ENCODE measurements around the gene VPS37D.

VPS37D gene

DNA sequence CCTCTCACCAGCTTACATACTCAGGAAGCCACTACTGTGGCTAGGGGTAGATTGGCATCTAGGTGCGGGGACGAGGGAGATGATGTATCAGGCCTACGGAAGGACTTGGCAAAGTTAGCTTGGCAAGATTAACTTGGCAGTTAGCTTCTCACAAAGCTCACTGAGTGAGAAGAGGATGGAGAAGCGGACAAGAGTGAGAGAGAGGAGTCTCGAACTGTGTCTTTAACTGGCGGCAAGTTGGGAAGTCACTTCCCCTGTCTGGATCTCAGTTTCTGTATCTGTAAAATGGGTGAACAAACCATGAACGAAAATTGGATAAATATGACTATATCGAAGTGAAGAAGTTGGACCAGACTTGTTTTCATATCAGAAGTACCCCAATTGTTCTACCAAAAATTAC lies 33.8 kb upstream of the VPS37D start:
- H3K4me3 ChIP-seq (replicated peaks; ENCODE audit: low read depth, low read length), result no peak overlapping the region
- TF ChIP-seq, protein P1, sequence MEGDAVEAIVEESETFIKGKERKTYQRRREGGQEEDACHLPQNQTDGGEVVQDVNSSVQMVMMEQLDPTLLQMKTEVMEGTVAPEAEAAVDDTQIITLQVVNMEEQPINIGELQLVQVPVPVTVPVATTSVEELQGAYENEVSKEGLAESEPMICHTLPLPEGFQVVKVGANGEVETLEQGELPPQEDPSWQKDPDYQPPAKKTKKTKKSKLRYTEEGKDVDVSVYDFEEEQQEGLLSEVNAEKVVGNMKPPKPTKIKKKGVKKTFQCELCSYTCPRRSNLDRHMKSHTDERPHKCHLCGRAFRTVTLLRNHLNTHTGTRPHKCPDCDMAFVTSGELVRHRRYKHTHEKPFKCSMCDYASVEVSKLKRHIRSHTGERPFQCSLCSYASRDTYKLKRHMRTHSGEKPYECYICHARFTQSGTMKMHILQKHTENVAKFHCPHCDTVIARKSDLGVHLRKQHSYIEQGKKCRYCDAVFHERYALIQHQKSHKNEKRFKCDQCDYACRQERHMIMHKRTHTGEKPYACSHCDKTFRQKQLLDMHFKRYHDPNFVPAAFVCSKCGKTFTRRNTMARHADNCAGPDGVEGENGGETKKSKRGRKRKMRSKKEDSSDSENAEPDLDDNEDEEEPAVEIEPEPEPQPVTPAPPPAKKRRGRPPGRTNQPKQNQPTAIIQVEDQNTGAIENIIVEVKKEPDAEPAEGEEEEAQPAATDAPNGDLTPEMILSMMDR (IDR thresholded peaks at IDR 0.05; ENCODE audit: low read length, missing control alignments), result no peak
- no peak for DNase-seq (ENCODE audit: low read depth)

DNA sequence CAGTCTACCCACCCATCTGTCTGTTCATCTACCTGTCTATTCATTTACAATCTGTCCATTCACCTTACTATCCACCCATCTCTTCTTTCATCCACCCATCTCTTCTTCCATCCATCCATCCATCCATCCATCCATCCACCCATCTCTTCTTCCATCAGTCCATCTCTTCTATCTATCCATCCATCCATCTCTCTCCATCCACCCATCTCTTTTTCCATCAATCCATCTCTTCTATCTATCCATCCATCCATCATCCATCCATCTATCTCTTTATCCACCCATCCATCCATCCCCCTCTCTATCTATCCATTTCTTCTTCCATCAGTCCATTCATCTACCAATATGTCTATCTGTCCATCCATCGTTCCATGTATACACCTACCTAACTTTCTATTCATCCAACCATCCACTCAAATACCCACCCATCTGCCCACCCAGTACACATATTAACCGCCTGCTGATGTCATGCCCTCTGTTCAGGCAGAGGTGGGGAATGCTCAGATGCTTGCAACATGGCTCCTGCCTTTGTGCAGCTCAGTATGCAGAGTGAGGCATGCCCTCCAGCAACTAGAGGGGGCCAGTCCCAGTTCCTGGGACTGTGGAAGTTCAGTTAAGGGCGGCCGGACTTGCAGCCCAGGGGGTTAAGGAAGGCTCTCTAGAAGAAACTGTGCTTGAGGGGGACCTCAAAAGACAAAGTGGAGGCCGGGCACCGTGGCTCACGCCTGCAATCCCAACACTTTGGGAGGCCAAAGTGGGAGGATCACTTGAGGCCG lies 32.0 kb upstream of the VPS37D start:
- no peak overlapping the region for H3K4me3 ChIP-seq (replicated peaks; ENCODE audit: low read depth, low read length)
- DNase-seq (ENCODE audit: low read depth), result no peak
- TF ChIP-seq, protein P1 (IDR thresholded peaks at IDR 0.05; ENCODE audit: low read length, missing control alignments), result no peak

DNA sequence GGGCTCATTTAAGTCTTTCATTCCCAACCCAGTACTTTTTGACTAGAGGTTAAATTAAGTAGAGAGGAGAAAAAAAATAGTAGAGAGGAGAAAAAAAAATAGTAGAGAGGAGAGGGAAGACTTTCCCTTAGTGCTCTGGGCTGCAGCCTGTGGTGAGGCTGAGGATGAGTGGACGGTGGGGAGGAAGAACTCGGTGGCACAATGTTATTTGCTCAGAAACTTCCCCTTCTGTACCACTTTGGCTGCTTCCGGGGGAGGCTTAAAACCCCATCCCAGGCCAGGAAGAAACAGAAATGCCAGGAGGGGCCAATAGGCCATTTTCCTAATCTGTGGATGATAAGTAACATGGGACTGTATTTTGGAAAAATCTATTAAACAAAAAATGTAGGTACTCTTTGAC lies 28.7 kb upstream of the VPS37D start:
- no peak for DNase-seq (ENCODE audit: low read depth)
- no peak overlapping the region for H3K4me3 ChIP-seq (replicated peaks; ENCODE audit: low read depth, low read length)
- TF ChIP-seq, protein P1 (IDR thresholded peaks at IDR 0.05; ENCODE audit: low read length, missing control alignments), result no peak

DNA sequence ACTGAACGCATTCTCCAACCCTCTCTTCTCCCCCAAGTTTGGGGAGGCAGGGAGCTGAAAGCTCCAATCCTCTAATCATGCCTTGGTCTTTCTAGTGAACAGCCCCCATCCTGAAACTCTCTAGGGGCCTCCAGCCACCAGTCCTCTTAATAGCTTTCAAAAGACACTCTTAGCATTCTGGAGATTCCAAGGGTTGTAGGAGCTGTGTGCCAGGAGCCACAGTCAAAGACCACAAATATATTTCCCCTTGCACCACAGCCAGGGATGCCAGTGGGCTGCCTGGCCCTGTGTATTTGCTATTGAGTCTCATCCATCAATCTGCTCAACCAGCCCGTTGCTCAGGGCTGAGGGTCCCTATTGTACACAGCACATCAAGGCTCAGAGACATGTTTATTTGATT lies 24.8 kb upstream of the VPS37D start:
- TF ChIP-seq, protein P1 (IDR thresholded peaks at IDR 0.05; ENCODE audit: low read length, missing control alignments), result no peak
- no peak for DNase-seq (ENCODE audit: low read depth)
- H3K4me3 ChIP-seq (replicated peaks; ENCODE audit: low read depth, low read length), result no peak overlapping the region

DNA sequence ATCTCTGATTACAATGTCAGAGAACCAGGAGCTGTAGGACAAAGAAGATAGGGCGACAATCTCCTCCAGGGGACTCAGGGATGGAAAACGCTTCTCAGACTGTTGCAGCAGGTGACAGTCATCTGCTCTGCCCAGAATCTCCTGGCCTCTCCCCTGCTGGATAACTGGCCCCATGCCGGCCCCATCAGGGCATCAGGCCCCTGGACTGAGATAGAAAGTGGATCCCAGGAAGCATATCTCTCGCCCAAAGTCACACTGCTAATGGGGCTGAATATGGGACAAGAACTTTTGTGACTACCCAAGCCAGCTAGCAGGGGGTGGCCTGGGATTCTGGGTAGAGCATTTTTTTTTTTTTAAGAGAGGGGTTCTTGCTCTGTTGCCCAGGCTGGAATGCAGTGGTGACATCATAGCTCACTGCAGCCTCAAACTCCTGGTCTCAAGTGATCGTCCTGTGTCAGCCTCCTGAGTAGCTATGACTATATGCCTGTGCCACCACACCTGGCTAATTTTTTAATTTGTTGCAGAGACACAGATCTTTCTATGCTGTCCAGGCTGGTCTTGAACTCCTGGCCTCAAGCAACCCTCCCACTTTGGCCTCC lies 22.8 kb upstream of the VPS37D start:
- no peak overlapping the region for H3K4me3 ChIP-seq (replicated peaks; ENCODE audit: low read depth, low read length)
- TF ChIP-seq, protein P1 (IDR thresholded peaks at IDR 0.05; ENCODE audit: low read length, missing control alignments), result no peak

DNA sequence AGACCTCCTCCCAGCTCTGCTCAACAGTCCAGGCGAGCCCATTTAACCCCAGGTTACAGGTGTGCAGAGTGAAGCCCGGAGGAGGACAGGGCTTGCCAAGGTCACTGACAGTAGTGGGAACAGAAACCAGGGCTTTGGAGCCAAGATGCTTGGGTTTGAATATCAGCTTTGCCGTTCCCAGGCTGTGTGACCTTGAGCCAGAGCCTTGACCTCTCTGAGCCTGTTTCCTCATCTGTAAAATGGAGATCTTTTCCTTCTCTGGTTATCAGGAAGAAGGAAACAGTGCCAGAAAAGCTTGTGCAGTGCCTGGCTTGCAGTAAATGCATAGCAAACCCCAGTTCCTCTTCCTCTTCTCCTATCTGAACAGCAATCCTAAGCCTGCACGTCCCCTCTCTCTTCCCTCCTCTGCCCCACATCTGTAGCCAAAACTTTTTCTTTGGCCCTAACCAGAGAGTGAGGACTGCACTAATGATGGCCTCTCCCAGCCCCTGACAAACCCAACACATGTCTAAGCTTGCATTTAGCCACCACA lies 21.9 kb upstream of the VPS37D start:
- TF ChIP-seq, protein P1 (IDR thresholded peaks at IDR 0.05; ENCODE audit: low read length, missing control alignments), result no peak
- H3K4me3 ChIP-seq (replicated peaks; ENCODE audit: low read depth, low read length), result no peak overlapping the region
- no peak for DNase-seq (ENCODE audit: low read depth)

More for the DNA sequence above, 22.8 kb upstream of the VPS37D start:
- no peak for DNase-seq (ENCODE audit: low read depth)
